GM12892 (cell line): ENCODE data around the gene WDFY2.

Source experiments
- POLR2A ChIP-seq: IDR thresholded peaks from 2 replicates; pipeline ENCODE4 v1.6.1; 2011; ENCODE audit warnings: low read depth, low read length, control low read depth
- POLR2AphosphoS5 ChIP-seq: IDR thresholded peaks from 2 replicates; pipeline ENCODE4 v1.6.1; 2011; ENCODE audit warnings: low read depth, low read length, control low read depth
- TAF1 ChIP-seq: IDR thresholded peaks from 2 replicates; pipeline ENCODE4 v1.6.1; 2011; ENCODE audit warnings: low read depth, mild to moderate bottlenecking, control low read depth, low read length, borderline replicate concordance

- no peak for TF ChIP-seq POLR2A
- TF ChIP-seq POLR2AphosphoS5, result no peak
- no peak for TF ChIP-seq TAF1
Measured at GRCh38 chr13:51747438-51748434, 163.5 kb downstream of the WDFY2 start.
